Measurements from ENCODE around the gene PFDN2. TPM values are rescaled to one million over a fixed set of nuclear protein-coding genes. Genes with fewer than 3 reads are reported as not detected.

Gene PFDN2
- total and polyA plus RNA-seq, 2 experiments from 2014 or later, result 45.6 to 352 TPM

GRCh38 chr1:161127649-161128048 lies 9.8 kb upstream of the PFDN2 start (continued):
- no peak for TF ChIP-seq CREB1 (CRISPR knock-in tag; IDR thresholded peaks at IDR 0.05; ENCODE audit: low read depth)
- no peak for TF ChIP-seq POLR2AphosphoS5 (IDR thresholded peaks at IDR 0.05; ENCODE audit: low read depth)
- no peak for TF ChIP-seq CTCF (conservative IDR thresholded peaks at IDR 0.05; ENCODE audit: low read depth in 2 of 2)
- no peak for TF ChIP-seq JUNB (IDR thresholded peaks at IDR 0.05; ENCODE audit: unreplicated experiment)
- TF ChIP-seq EZH2phosphoT487 (IDR thresholded peaks at IDR 0.05; ENCODE audit: unreplicated experiment), result no peak

- H3K9me3 Mint-ChIP-seq, result no peaks in the 10 kb centered on the region
- Histone ChIP-seq H2AFZ (no peak overlapping the region), H3K9me2 (ENCODE audit: insufficient read depth) (no peaks in the 10 kb centered on the region), H4K20me1 (replicated peaks; ENCODE audit: insufficient read depth) (peaks cover 4% of the 10 kb centered on the region; the same call in 1 of the 2 replicates), H3K4me1 (ENCODE audit: insufficient read depth) (peaks cover 11% of the 10 kb centered on the region), H3K4me3 (no peak overlapping the region), H3K27ac (ENCODE audit: low read depth) (no peak overlapping the region), H3K36me3 (ENCODE audit: insufficient read depth) (peaks cover 36% of the 10 kb centered on the region), H3K79me2 (replicated peaks; ENCODE audit: insufficient read depth) (peaks cover 33% of the 10 kb centered on the region), H3K27me3 (ENCODE audit: insufficient read depth) (no peaks in the 10 kb centered on the region), H3K4me2 (no peak overlapping the region), H3F3A (replicated peaks; ENCODE audit: low read depth) (peaks cover 37% of the 10 kb centered on the region)
- TF ChIP-seq NANOG (IDR thresholded peaks at IDR 0.05; ENCODE audit: borderline replicate concordance) (no peak), ZNF462 (CRISPR knock-in tag; IDR thresholded peaks at IDR 0.05) (no peak), ZNF114 (CRISPR knock-in tag; IDR thresholded peaks at IDR 0.05) (no peak), EZH2phosphoT487 (IDR thresholded peaks at IDR 0.05; ENCODE audit: unreplicated experiment) (no peak), POLR2AphosphoS5 (IDR thresholded peaks at IDR 0.05; ENCODE audit: low read depth) (no peak)
- no peak overlapping the region for H3K4me3 Mint-ChIP-seq
- no peak overlapping the region for H3K27ac Mint-ChIP-seq
- peaks cover 16% of the 10 kb centered on the region for H3K4me1 Mint-ChIP-seq
- peaks cover 78% of the 10 kb centered on the region for H3K36me3 Mint-ChIP-seq (ENCODE audit: low read depth)
- DNase-seq (ENCODE audit: low spot score), result no peak
- peaks cover 19% of the 10 kb centered on the region for H3K27me3 Mint-ChIP-seq (ENCODE audit: insufficient read depth, low read depth, poor library complexity)
- no peak for ATAC-seq
Measured at GRCh38 chr1:161122967-161123366, 5.1 kb upstream of the PFDN2 start.
